Measurements from ENCODE around the gene ZFP2. TPM values are rescaled to one million over a fixed set of nuclear protein-coding genes. Genes with fewer than 3 reads are reported as not detected.

ZFP2 gene
- total and polyA plus RNA-seq, 2 donors (not counting 3 experiments of a cell fraction or from before 2014, with no cell fraction given): 0.07 to 0.75 TPM

DNA sequence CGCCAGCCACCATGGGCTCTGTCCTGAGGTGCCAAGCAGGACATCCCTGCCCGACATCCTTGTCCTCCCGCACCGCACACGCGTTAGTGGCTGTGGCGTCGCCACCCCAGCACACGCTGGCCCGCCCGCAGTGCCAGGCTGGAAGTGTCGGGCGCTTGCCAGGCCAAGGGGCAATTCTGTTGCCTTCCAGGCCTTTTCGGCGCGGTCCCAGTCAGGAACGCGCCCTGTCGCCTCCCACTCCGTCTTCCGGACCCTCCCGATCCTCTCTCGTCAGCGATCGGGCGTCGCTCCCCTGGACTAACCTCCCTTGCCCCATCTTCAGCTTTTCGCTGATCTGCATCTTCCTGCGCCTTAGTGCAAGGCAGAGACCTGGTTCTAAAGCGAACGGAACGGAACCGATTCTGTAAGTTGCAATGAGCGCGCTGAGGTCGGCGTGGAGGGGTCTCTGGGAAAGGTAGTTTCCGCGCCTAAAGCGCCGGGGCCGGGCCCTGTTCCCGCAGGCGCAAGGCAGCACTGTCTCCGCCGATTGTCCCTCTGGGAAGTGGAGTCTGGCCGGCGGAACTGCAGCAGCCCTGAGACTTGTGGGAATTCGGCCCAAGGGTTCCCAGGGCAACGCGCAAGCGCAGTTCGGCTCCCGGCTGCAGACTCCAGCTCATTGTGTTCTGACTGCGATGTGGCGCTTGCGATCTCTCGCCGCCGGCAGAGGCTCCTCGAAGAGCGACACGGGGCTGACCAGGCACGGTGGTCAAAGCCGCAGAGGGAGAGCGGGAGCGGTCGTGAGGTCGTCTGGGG lies 45.1 kb downstream of the ZFP2 start, which contains the start of gene ZNF454:
ZNF454 (plus strand) TSS at position 630 of the 792 bp plus-strand sequence. CDS start 1,594 bp downstream, outside the sequence.
- Histone ChIP-seq H3K9me1 (replicated peaks; ENCODE audit: control insufficient read depth, extremely low read depth, insufficient read depth, low read length) (no peaks in the 10 kb centered on the region), H3K36me3 (ENCODE audit: control insufficient read depth in 2 of 2, extremely low read depth in 1 of 2, insufficient read depth in 2 of 2, low read length in 2 of 2) (no peaks in the 10 kb centered on the region), H2AFZ (ENCODE audit: low read depth, low read length) (no peak within 1 kb of the TSS), H3K27ac (ENCODE audit: insufficient read depth, low read depth, low read length) (no peak within 1 kb of the TSS), H3K79me2 (ENCODE audit: control insufficient read depth, insufficient read depth, low read length) (no peaks in the 10 kb centered on the region), H3K9me3 (replicated peaks; ENCODE audit: control insufficient read depth, insufficient read depth, low read length) (peaks cover 3% of the 10 kb centered on the region), H3K9ac (replicated peaks; ENCODE audit: extremely low read depth, insufficient read depth, low read length) (no peak within 1 kb of the TSS), H4K20me1 (replicated peaks; ENCODE audit: control insufficient read depth, extremely low read depth, insufficient read depth, low read length) (no peaks in the 10 kb centered on the region), H3K4me1 (ENCODE audit: control insufficient read depth, extremely low read depth, insufficient read depth, low read length) (no peaks in the 10 kb centered on the region), H3K4me2 (ENCODE audit: insufficient read depth, low read length) (no peak within 1 kb of the TSS), H3K27me3 (ENCODE audit: control insufficient read depth in 2 of 2, insufficient read depth in 2 of 2, low read length in 2 of 2) (no peaks in the 10 kb centered on the region), H3K4me3 (replicated peaks in 1 of 3; ENCODE audit: insufficient read depth in 1 of 3, low read depth in 1 of 3, low read length in 3 of 3) (peak within 1 kb of the TSS in 1 of 3 experiments; percentile 15)
- ChIA-PET POLR2A (no interaction called here), CTCF (no interaction called here)
- no peak for TF ChIP-seq EZH2 (IDR thresholded peaks at IDR 0.05; ENCODE audit: borderline replicate concordance, low read depth, low read length, severe bottlenecking)
- no peak for TF ChIP-seq POLR2A (IDR thresholded peaks at IDR 0.05; ENCODE audit: low read depth, low read length)
- no peak for TF ChIP-seq GATA2 (IDR thresholded peaks at IDR 0.05; ENCODE audit: insufficient read depth, insufficient read length, low read depth, low read length)
- TF ChIP-seq FOS (IDR thresholded peaks at IDR 0.05; ENCODE audit: borderline replicate concordance, insufficient read depth, low read length): no peak
- TF ChIP-seq, protein P1, sequence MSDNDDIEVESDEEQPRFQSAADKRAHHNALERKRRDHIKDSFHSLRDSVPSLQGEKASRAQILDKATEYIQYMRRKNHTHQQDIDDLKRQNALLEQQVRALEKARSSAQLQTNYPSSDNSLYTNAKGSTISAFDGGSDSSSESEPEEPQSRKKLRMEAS (IDR thresholded peaks at IDR 0.05; ENCODE audit: insufficient read depth, insufficient read length): no peak
- no peak for TF ChIP-seq JUN (IDR thresholded peaks at IDR 0.05; ENCODE audit: borderline replicate concordance, insufficient read depth, insufficient read length, low read depth)
- TF ChIP-seq, protein P2, sequence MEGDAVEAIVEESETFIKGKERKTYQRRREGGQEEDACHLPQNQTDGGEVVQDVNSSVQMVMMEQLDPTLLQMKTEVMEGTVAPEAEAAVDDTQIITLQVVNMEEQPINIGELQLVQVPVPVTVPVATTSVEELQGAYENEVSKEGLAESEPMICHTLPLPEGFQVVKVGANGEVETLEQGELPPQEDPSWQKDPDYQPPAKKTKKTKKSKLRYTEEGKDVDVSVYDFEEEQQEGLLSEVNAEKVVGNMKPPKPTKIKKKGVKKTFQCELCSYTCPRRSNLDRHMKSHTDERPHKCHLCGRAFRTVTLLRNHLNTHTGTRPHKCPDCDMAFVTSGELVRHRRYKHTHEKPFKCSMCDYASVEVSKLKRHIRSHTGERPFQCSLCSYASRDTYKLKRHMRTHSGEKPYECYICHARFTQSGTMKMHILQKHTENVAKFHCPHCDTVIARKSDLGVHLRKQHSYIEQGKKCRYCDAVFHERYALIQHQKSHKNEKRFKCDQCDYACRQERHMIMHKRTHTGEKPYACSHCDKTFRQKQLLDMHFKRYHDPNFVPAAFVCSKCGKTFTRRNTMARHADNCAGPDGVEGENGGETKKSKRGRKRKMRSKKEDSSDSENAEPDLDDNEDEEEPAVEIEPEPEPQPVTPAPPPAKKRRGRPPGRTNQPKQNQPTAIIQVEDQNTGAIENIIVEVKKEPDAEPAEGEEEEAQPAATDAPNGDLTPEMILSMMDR (IDR thresholded peaks at IDR 0.05; ENCODE audit: extremely low read depth in 1 of 2, insufficient read depth in 1 of 2, low read depth in 1 of 2, low read length in 2 of 2): no peak
- no peak for TF ChIP-seq MYC (IDR thresholded peaks at IDR 0.05; ENCODE audit: low read depth, low read length)
- no peak for TF ChIP-seq POLR2AphosphoS5 (IDR thresholded peaks at IDR 0.05; ENCODE audit: insufficient read depth, low read depth, low read length)
- intact Hi-C loops (cut with micrococcal nuclease): no loop called here
- FAIRE-seq (no peak), DNase-seq (ENCODE audit: low read depth, low spot score) (peak; percentile 35)
- dilution Hi-C loops (cut with MboI; ENCODE audit: extremely low pct_ligation_motif_present, low sequenced_read_pairs): no loop called here
- no TSS peak for BruUV-seq (replicated peaks)
